ENCODE results near the gene GAB4.

DNA sequence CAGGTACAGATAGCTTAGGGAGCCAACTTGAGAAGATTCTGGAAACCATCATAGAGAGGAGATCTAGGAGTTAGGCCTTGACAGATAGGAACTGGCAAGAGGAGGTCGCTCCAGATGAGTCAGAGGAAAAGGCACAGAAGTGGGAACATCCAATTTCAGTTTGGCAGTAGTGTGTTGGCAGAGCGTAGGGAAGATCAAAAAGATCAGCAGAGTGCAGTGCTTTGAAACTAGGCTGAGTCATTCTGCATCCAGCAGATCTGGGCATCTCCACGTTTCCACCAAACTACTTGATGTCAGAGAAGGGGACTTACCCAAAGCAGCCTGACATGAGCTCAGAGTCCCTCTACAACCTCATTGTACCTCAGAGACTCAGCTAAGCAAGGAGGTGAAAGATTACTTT, 58.5 kb downstream of the GAB4 start:
- no peak for TF ChIP-seq CTCF (IDR thresholded peaks at IDR 0.05)
- TF ChIP-seq POLR2A (IDR thresholded peaks at IDR 0.05) = no peak
- no peak for TF ChIP-seq EP300 (IDR thresholded peaks at IDR 0.05; ENCODE audit: low read depth)

Measured in transverse colon (tissue), 3 donors.